GM06990 (cell line): Measurements from ENCODE around the gene ROBO1.

Experiments
- DNase-seq: peaks from one replicate; pipeline ENCODE4 v3.0.0-alpha.2; 2011; ENCODE audit not compliant: insufficient read length; ENCODE audit errors: extremely low read depth
- H3K27me3 ChIP-seq: replicated peaks from 2 replicates; pipeline ENCODE4 v1.6.0; 2011; ENCODE audit warnings: low read length; ENCODE audit not compliant: control insufficient read depth, insufficient read depth
- H3K36me3 ChIP-seq: 2 replicates; pipeline ENCODE4 v1.5.1; 2011; ENCODE audit warnings: low read length; ENCODE audit not compliant: control insufficient read depth, insufficient read depth
- H3K4me3 ChIP-seq: replicated peaks from 2 replicates; pipeline ENCODE4 v1.5.1; 2011; ENCODE audit warnings: low read depth, mild to moderate bottlenecking, control low read depth, low read length
- CTCF ChIP-seq: IDR thresholded peaks from 2 replicates; pipeline ENCODE4 v1.5.1; 2011; ENCODE audit warnings: low read length, control low read depth, mild to moderate bottlenecking, inconsistent platforms; ENCODE audit not compliant: insufficient read depth, poor library complexity, severe bottlenecking

ROBO1 gene

GRCh38 chr3:78972617-78973301, 795.0 kb downstream of the ROBO1 start:
- TF ChIP-seq CTCF, result no peak
- Histone ChIP-seq H3K36me3 (no peaks in the 10 kb centered on the region), H3K27me3 (no peaks in the 10 kb centered on the region), H3K4me3 (no peak overlapping the region)
- DNase-seq, result no peak

GRCh38 chr3:78970656-78971055, 797.1 kb downstream of the ROBO1 start:
- H3K27me3 ChIP-seq, result no peaks in the 10 kb centered on the region
- no peaks in the 10 kb centered on the region for H3K36me3 ChIP-seq
- TF ChIP-seq CTCF, result no peak
- H3K4me3 ChIP-seq, result no peak overlapping the region
- DNase-seq, result no peak

- DNase-seq, result no peak
- Histone ChIP-seq H3K4me3 (no peak overlapping the region), H3K27me3 (no peaks in the 10 kb centered on the region), H3K36me3 (no peaks in the 10 kb centered on the region)
- TF ChIP-seq CTCF, result no peak
Measured at GRCh38 chr3:78969483-78969882, 798.3 kb downstream of the ROBO1 start.

GRCh38 chr3:78967061-78967460, 800.7 kb downstream of the ROBO1 start:
- Histone ChIP-seq H3K36me3 (no peaks in the 10 kb centered on the region), H3K27me3 (no peaks in the 10 kb centered on the region), H3K4me3 (no peak overlapping the region)
- DNase-seq, result no peak
- TF ChIP-seq CTCF, result no peak

GRCh38 chr3:78963771-78964170, 804.0 kb downstream of the ROBO1 start:
- DNase-seq, result no peak
- Histone ChIP-seq H3K36me3 (no peaks in the 10 kb centered on the region), H3K4me3 (no peak overlapping the region), H3K27me3 (no peaks in the 10 kb centered on the region)
- TF ChIP-seq CTCF, result no peak

GRCh38 chr3:78957456-78957855, 810.3 kb downstream of the ROBO1 start:
- TF ChIP-seq CTCF, result no peak
- Histone ChIP-seq H3K36me3 (no peaks in the 10 kb centered on the region), H3K27me3 (no peaks in the 10 kb centered on the region), H3K4me3 (no peak overlapping the region)
- DNase-seq, result no peak
